Measurements from ENCODE around the gene FREY1. TPM values are rescaled to one million over a fixed set of nuclear protein-coding genes. Genes with fewer than 3 reads are reported as not detected.

Gene FREY1
- total and polyA plus RNA-seq, 9 of the 15 experiments (the other 6 are each of a cell fraction or from before 2014, with no cell fraction given) = 0.25 to 1.5 (median 1.1) TPM; not detected in 5

- TF ChIP-seq CC2D1A (IDR thresholded peaks at IDR 0.05) (no peak), BCL6 (CRISPR knock-in tag; IDR thresholded peaks at IDR 0.05) (no peak), RHOXF2B (CRISPR knock-in tag; conservative IDR thresholded peaks at IDR 0.05) (no peak), EHMT2 (IDR thresholded peaks at IDR 0.05) (no peak), XRCC4 (IDR thresholded peaks at IDR 0.05; ENCODE audit: extremely low read depth, insufficient read depth, insufficient read length) (no peak), L3MBTL2 (IDR thresholded peaks at IDR 0.05) (peak; percentile 71; the same call in 1 of the 2 replicates), PYGO2 (tag; IDR thresholded peaks at IDR 0.05) (no peak), LARP7 (IDR thresholded peaks at IDR 0.05) (no peak), ZMIZ1 (IDR thresholded peaks at IDR 0.05; ENCODE audit: low read depth in 2 of 2, low read length in 2 of 2) (no peak), UBTF (IDR thresholded peaks at IDR 0.05; ENCODE audit: borderline replicate concordance in 1 of 2, low read depth in 2 of 2, low read length in 2 of 2) (0 out of 4 replicates have a peak, but pooled peaks of 1 of the 2 experiments have one; percentile 18), POLR3A (IDR thresholded peaks at IDR 0.05; ENCODE audit: borderline replicate concordance, extremely low read depth, insufficient read depth, insufficient read length) (no peak), RFX7 (CRISPR knock-in tag; IDR thresholded peaks at IDR 0.05) (no peak), PBX2 (CRISPR knock-in tag; IDR thresholded peaks at IDR 0.05; ENCODE audit: low read depth) (no peak), PBX2 (tag; conservative IDR thresholded peaks at IDR 0.05; ENCODE audit: low read depth) (no peak), TGIF2 (CRISPR knock-in tag; IDR thresholded peaks at IDR 0.05) (0 out of 2 replicates have a peak, but pooled peaks have one; percentile 5), PKNOX1 (IDR thresholded peaks at IDR 0.05) (no peak), NR3C1 (CRISPR knock-in tag; IDR thresholded peaks at IDR 0.05) (no peak), ILF3 (IDR thresholded peaks at IDR 0.05; ENCODE audit: borderline replicate concordance) (0 out of 2 replicates have a peak, but pooled peaks have one; percentile 35), FOXP1 (CRISPR knock-in tag; IDR thresholded peaks at IDR 0.05) (no peak), YBX1 (IDR thresholded peaks at IDR 0.05) (no peak)
These were observed 15.5 kb upstream of the FREY1 start, which contains the start of gene LARGE2 (continued) for GRCh38 chr11:45922425-45923082.

All from K562 (cell line).